Caki2 (cell line): ENCODE measurements around the gene JPT1. TPM values are rescaled to one million over a fixed set of nuclear protein-coding genes. Genes with fewer than 3 reads are reported as not detected.

Experiments
- DNase-seq: peaks from one replicate; pipeline ENCODE4 v3.0.0-alpha.2; 2015; ENCODE audit warnings: low read depth
- in situ Hi-C: cut with HindIII; loops from 2 replicates; pipeline ENCODE4 v1.10.0; 2016; ENCODE audit warnings: low sequenced_read_pairs, low pct_unique_long_range_greater_than_20kb, mixed read lengths
- total RNA-seq: library from RNA; depleted of rRNA; stranded (reverse); fragments of >200 nt; shearing (Covaris generic); gene quantifications from 2 replicates; pipeline ENCODE4 v1.2.3, GENCODE V29; 2014; ENCODE audit warnings: low replicate concordance

JPT1 gene
- total RNA-seq, 1 experiment from 2014 or later: 276 TPM

DNA sequence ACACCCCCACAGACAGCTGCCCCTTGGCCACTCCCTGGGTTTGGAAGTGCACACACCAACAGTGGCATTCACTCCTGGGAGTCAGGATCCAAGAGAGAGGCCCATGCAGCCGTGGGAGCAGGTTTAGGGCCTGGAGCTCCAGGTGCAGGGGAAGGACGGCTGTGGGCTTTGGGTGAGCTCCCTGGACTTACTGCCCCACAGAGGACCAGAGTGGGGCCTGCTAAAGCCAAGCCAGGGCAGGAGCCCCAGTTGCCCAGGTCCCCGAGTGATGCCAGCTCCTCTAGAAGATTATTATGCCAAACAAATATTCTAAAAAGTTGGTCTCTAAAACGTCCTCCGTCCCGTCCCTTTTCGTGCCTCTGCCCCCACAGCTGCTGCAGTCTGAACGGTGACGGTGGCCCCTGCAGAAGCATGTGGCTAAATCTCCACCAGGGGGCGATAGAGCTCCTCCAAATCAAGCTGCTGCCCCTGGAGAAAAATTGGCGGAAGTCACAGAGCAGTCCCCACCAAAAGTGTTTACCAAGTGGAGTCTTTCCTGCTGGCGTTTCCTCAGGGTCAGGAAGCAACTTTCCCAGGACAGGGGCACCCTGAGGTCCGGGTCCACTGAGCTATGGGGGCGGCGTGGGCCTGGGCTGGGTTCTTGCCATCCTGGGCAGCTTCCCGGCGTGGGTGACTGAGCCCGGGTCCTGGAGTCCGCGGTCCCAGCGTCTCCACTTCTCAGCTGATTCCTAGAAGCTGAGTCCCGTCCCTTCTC lies 40.3 kb downstream of the JPT1 start:
- DNase-seq: peak; percentile 86
- in situ Hi-C loops: no loop called here

GRCh38 chr17:75111777-75112335 lies 42.5 kb downstream of the JPT1 start:
- in situ Hi-C loops: no loop called here

GRCh38 chr17:75110234-75110937 lies 43.9 kb downstream of the JPT1 start:
- no peak for DNase-seq
- in situ Hi-C loops: no loop called here

More at GRCh38 chr17:75111777-75112335, 42.5 kb downstream of the JPT1 start:
- no peak for DNase-seq

- in situ Hi-C loops: no loop called here
- DNase-seq: peak; percentile 72
These were observed 44.7 kb downstream of the JPT1 start, which contains the start of gene ARMC7 for GRCh38 chr17:75109407-75110233. Gene ARMC7, plus strand, starts transcription at chr17:75109969. Its CDS starts 320 bp downstream, at chr17:75110289.

GRCh38 chr17:75109046-75109406 lies 45.3 kb downstream of the JPT1 start:
- DNase-seq: no peak
- in situ Hi-C loops: no loop called here

DNA sequence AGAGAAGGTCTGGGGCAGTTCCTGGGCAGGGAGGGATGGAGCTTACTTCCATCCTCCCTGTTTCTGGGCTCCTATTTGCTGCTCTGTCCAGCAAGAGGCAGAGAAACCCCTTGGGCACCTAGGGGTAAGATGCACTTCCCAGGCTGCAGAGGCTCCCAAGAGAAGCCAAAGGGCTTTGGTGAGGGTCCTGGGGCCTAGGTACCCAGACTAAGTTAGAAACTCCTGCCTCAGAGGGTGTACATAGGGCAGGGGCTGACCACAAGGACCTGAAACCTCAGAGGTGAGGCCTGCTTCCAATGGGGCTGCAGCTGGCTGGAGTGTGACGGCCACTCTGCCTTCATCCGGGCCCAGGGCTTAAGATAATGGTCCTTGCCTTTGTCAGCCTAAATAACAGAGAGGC lies 46.1 kb downstream of the JPT1 start:
- in situ Hi-C loops: no loop called here
- no peak for DNase-seq

DNA sequence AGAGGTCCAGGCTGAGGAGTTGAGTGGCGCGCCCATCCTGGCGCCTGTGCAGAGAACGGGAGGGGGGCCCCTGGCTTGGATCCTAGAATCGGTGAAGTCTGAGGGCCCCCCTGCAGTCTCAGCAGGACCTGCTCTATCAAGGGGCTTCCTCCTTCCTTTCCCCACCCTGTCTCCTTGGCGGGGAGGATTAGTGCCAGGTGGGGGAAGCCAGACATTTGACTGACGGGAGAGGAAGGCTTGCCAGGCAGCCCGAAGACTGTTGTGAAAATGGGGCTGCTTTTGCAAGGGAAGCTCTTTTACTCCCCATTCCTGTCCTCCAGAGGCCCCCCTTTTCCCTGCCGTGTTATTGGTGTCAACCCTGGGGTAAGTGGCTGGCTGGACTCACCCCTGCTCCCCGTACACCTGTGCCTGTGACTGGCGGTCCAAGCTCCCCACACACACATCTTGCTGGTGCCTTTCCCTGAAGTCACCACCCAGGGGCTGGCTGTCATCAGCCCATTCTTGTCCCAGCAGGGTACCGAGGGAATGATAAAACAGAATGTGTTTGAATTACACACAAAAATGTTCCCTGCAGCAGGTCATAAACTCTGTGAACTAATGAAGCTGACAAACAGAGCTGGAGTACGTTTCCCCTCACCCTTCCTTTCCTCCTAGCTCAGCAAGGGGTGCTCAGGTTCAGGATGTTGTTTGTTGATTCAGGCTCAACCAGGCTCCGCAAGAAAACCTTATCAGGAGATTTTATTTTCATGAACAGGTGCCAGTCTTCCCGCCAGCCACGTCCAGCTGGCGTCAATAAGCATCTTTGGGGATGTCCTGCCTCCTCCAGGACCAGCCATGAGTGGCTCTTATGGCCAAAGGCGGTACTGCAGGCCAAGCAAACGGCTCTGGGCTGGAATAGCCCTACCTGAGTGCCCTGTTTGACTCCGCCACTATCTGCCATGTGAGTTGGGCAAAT lies 48.9 kb downstream of the JPT1 start:
- DNase-seq: peak; percentile 79
- in situ Hi-C loops: no loop called here

DNA sequence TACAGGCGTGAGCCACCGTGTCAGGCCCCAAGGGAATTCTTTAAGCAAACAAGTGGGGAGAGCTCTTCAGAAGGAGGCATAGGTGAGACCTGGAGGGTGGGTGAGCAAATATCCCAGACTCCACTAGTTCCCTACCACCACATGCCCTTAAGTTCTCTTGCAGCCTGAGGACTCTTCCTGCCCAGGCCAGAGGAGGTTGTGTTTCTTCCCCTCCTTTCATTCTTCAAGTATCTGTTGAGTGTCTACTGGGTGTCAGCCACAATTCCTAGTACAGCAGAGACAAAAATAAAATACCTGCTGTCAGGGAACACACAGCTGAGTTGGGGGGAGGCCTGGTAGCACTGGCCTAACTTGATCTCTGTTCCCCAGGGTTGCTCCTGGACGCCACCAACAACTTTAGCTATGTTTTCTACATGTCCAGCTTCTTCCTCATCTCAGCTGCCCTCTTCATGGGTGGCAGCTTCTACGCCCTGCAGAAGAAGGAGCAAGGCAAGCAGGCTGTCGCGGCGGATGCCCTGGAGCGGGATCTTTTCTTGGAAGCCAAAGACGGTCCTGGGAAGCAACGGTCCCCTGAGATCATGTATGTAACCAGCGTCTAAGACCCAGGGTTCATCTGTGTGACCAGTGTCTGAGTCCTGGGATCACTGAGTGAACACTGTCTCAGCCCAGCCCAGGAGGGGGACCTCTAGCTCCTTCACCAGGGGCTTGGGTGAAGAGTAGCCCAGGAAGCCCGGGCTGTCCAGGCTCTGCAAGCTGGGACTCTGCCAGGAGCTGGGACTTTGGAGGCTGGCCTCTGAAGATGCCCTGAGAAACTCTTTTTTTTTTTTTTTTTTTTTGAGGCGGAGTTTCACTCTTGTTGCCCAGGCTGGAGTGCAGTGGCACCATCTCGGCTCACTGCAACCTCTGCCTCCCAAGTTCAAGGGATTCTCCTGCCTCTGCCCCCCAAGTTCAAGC lies 50.4 kb downstream of the JPT1 start:
- in situ Hi-C loops: no loop called here
- no peak for DNase-seq

DNA sequence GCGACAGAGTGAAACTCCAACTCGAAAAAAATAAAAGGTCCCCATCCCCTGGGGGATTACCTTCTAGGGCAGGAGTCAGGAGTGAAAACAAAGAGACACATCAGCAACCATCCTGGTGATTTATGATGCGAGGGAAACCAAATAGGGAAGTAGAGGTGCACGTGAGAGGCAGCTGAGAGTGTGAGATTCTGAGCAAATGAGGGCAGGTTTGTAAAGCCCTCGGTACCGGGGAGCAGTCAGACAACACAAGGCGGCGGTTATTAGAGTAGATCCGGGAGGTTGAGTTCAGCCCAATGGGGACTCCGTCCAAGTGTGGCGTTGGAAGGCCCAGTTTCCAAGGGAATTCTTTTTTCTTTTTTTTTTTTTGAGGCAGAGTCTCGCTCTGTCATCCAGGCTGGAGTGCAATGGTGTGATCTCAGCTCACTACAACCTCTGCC lies 51.9 kb downstream of the JPT1 start:
- in situ Hi-C loops: no loop called here
- no peak for DNase-seq

DNA sequence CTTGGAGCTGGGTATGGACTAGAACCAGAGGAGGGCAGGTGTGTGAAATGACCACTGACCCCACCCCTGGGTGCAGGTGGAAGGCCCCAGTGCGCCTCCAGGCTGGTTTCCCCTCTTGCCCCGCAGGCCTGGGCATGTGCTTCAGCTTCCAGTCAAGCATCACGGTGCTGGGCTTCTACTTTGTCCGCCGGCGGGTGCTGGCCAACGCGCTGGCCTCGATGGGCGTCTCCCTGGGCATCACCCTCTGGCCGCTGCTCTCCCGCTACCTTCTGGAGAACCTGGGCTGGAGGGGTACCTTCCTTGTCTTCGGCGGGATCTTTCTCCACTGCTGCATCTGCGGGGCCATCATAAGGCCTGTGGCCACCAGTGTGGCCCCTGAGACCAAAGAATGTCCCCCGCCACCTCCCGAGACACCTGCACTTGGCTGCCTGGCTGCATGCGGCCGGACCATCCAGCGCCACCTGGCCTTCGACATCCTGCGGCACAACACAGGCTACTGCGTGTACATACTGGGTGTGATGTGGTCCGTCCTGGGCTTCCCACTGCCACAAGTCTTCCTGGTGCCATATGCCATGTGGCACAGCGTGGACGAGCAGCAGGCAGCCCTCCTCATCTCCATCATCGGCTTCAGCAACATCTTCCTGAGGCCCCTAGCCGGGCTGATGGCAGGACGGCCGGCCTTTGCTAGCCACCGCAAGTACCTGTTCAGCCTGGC lies 54.3 kb downstream of the JPT1 start:
- in situ Hi-C loops: no loop called here
- DNase-seq: no peak

DNA sequence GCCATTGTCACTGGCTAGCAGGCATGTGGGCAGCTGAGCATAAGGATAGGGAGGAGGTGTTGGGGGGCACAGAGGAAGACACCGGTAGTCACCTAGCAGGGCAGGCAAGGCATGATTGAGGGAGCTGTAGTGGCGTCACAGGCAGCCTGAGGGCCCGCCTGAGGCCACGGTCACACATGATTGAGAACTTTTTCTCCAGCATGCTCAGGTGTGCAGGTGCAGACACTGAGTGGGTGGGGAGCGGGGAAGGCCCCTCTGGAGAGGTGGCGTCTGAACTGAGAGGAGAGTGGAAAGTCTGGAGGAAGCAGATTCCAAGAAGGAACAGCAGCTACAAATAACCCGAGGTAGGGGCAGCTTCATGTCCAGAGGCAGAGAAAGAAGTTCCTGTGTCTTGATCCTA lies 55.5 kb downstream of the JPT1 start:
- DNase-seq: no peak
- in situ Hi-C loops: no loop called here

DNA sequence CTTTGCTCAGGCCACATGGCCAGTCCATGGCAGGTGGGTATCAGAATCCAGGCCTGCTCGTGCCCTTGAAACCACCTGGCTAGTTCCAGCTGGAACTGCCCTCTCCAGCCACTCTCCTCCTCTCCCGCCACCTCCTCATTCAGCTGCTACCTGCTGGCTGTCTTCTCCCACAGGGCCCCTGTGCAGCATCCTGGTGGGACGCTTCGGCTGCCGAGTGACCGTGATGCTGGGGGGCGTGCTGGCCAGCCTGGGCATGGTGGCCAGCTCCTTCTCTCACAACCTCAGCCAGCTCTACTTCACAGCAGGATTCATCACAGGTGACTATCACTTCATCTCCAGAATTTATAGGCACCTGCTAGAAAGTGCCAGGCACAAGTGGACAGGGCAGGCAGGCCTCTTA lies 56.4 kb downstream of the JPT1 start:
- no peak for DNase-seq

DNA sequence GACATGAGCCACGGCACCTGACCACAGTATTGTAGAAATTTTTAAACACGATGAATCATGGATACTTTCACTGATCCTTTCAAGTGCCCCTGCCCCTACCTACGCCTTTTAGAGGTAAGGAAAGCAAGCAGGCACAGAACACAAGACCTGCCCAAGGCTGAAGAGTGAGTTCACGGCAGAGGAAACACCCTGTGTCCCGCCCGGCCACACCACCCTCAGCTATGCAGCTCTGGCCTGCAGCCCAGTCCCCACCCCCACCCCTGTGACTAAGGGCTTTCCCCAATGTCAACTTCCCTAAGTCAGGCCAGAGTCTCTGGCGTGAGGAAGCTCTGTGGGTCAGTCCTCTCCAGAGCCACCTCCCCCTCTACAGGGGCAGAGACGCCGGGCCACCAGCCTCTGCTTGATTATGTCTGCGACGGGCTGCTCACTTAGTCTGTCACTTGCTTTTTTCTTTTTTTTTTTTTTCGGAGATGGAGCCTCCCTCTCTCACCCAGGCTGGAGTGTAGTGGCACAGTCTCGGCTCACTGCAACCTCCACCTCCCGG lies 58.2 kb downstream of the JPT1 start:
- in situ Hi-C loops: no loop called here
- peak; percentile 98 for DNase-seq

More for the DNA sequence above, 56.4 kb downstream of the JPT1 start:
- in situ Hi-C loops: no loop called here

- DNase-seq: no peak
- in situ Hi-C loops: no loop called here
These were observed 59.4 kb downstream of the JPT1 start for GRCh38 chr17:75094871-75095399.

DNA sequence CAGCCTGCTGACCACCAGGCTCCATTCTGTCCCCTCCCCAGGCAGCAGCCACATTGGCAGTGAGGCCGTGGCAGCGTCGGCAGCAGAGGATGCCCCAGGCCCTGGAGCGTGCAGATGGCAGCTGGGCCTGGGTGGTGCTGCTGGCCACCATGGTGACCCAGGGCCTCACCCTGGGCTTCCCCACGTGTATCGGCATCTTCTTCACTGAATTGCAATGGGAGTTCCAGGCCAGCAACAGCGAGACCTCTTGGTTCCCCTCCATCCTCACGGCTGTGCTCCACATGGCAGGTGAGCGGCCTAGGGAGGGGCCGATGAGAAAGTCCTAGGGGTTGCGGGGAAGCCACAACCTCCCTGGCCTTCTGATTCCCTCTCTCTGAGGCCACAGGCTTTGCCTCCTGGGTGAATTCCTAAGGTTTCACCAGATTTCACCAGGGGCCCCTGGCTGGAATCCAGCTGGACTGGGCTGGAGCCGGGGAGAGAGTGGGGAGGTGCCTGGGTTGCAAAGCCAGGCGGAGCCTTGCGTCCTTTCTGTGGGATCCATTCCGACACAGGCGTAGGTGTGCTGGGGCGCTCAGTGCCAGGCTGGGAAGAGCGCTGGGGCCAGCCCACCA lies 60.7 kb downstream of the JPT1 start:
- in situ Hi-C loops: no loop called here
- no peak for DNase-seq
